Fibroblast of lung (primary cell): ENCODE measurements around the gene SEC14L1. TPM values are rescaled to one million over a fixed set of nuclear protein-coding genes. Genes with fewer than 3 reads are reported as not detected.
A peak's percentile ranks its signal among the peaks of the same experiment; 100 is the strongest.

Experiments used
- DNase-seq, 2 donors: peaks; one replicate each; pipeline versions ENCODE4 v3.0.0 to v3.0.0-alpha.2; 2010; ENCODE audit warnings: low read depth in 2 of 2
- H2AFZ ChIP-seq: 2 replicates; pipeline ENCODE4 v1.5.1; 2012; ENCODE audit warnings: low read length, control low read depth, inconsistent platforms
- H3K27ac ChIP-seq: 2 replicates; pipeline ENCODE4 v1.5.1; 2011; ENCODE audit warnings: low read length, control low read depth; ENCODE audit not compliant: insufficient read depth
- H3K27me3 ChIP-seq: 2 replicates; pipeline ENCODE4 v1.5.1; 2011; ENCODE audit warnings: mild to moderate bottlenecking, low read length; ENCODE audit not compliant: control insufficient read depth, insufficient read depth
- H3K36me3 ChIP-seq: 2 replicates; pipeline ENCODE4 v1.5.1; 2011; ENCODE audit warnings: low read length; ENCODE audit not compliant: control insufficient read depth, insufficient read depth
- H3K4me1 ChIP-seq: 2 replicates; pipeline ENCODE4 v1.5.1; 2011; ENCODE audit warnings: low read length; ENCODE audit not compliant: control insufficient read depth, insufficient read depth; ENCODE audit errors: extremely low read depth
- H3K4me2 ChIP-seq: 2 replicates; pipeline ENCODE4 v1.5.1; 2011; ENCODE audit warnings: low read length, control low read depth; ENCODE audit not compliant: insufficient read depth; ENCODE audit errors: extremely low read depth
- H3K4me3 ChIP-seq, 4 experiments: fragments of 200-600 bp in 1 of 4; sonication (generic) in 1 of 4; replicated peaks in 1 of 4; 2 replicates each; pipeline ENCODE4 v1.5.1; 2011 to 2016; ENCODE audit warnings: low read length in 4 of 4, low read depth in 3 of 4, mild to moderate bottlenecking in 3 of 4, control low read depth in 2 of 4, inconsistent platforms in 1 of 4, mixed read lengths in 1 of 4; ENCODE audit not compliant: insufficient read depth in 1 of 4; ENCODE audit errors: control extremely low read depth in 1 of 4
- H3K79me2 ChIP-seq: 2 replicates; pipeline ENCODE4 v1.5.1; 2012; ENCODE audit warnings: mild to moderate bottlenecking, low read length, inconsistent platforms; ENCODE audit not compliant: control insufficient read depth, insufficient read depth
- H3K9ac ChIP-seq: 2 replicates; pipeline ENCODE4 v1.5.1; 2011; ENCODE audit warnings: mild to moderate bottlenecking, low read length, control low read depth; ENCODE audit not compliant: insufficient read depth
- H3K9me3 ChIP-seq: 2 replicates; pipeline ENCODE4 v1.5.1; 2012; ENCODE audit warnings: low read depth, low read length; ENCODE audit not compliant: control insufficient read depth, insufficient read depth
- H4K20me1 ChIP-seq: 2 replicates; pipeline ENCODE4 v1.5.1; 2011; ENCODE audit warnings: low read length; ENCODE audit not compliant: control insufficient read depth, insufficient read depth; ENCODE audit errors: extremely low read depth
- CTCF ChIP-seq, 2 donors: IDR thresholded peaks in 1 of 2; conservative IDR thresholded peaks in 1 of 2; 1 replicate in 1 of 2; 2 replicates in 1 of 2; pipeline ENCODE4 v1.5.1; 2011 to 2012; ENCODE audit warnings: low read length in 2 of 2, control low read depth in 1 of 2, inconsistent platforms in 1 of 2, low read depth in 1 of 2, mild to moderate bottlenecking in 1 of 2
- EZH2 ChIP-seq: IDR thresholded peaks from 2 replicates; pipeline ENCODE4 v1.5.1; 2012; ENCODE audit warnings: low read length, control low read depth, mild to moderate bottlenecking; ENCODE audit errors: missing control alignments
- polyA plus RNA-seq, 2 donors: library from polyadenylated mRNA; depleted of rRNA in 1 of 2; stranded (reverse) in 1 of 2; unstranded in 1 of 2; fragments of >200 nt; gene quantifications; 2 replicates each; pipeline ENCODE4 v1.2.1, GENCODE V29; 2011 to 2012; ENCODE audit warnings: missing spikeins in 1 of 2
- total RNA-seq: library from RNA; depleted of rRNA; stranded (reverse); fragments of >200 nt; gene quantifications from 2 replicates; pipeline ENCODE4 v1.2.1, GENCODE V29; 2014

The SEC14L1 gene
- total and polyA plus RNA-seq, 2 donors (not counting 1 experiment from before 2014, with no cell fraction given), result 21.1 to 32.9 TPM

GRCh38 chr17:77128896-77129567, 11.7 kb upstream of the SEC14L1 start:
- H3K27me3 ChIP-seq, result no peaks in the 10 kb centered on the region
- no peak overlapping the region for H2AFZ ChIP-seq
- H3K79me2 ChIP-seq, result no peaks in the 10 kb centered on the region
- no peaks in the 10 kb centered on the region for H3K36me3 ChIP-seq
- peak overlapping the region; percentile 31 for H3K27ac ChIP-seq
- H3K4me1 ChIP-seq, result peaks cover 21% of the 10 kb centered on the region
- H3K4me3 ChIP-seq, result no peak overlapping the region
- TF ChIP-seq EZH2 (no peak), CTCF (conservative IDR thresholded peaks at IDR 0.05 in 1 of 2, IDR thresholded peaks at IDR 0.05 in 1 of 2; ENCODE audit: low read depth in 1 of 2, low read length in 2 of 2) (no peak)
- no peaks in the 10 kb centered on the region for H3K9me3 ChIP-seq
- peak overlapping the region; percentile 51 for H3K4me2 ChIP-seq
- DNase-seq, result no peak
- H4K20me1 ChIP-seq, result no peaks in the 10 kb centered on the region
- H3K9ac ChIP-seq, result no peak overlapping the region

- H2AFZ ChIP-seq, result peak overlapping the region; percentile 7
- H4K20me1 ChIP-seq, result no peaks in the 10 kb centered on the region
- TF ChIP-seq CTCF (conservative IDR thresholded peaks at IDR 0.05 in 1 of 2, IDR thresholded peaks at IDR 0.05 in 1 of 2; ENCODE audit: low read depth in 1 of 2, low read length in 2 of 2) (no peak), EZH2 (no peak)
- no peak overlapping the region for H3K4me3 ChIP-seq
- no peak overlapping the region for H3K9ac ChIP-seq
- H3K36me3 ChIP-seq, result no peaks in the 10 kb centered on the region
- no peak for DNase-seq
- peaks cover 14% of the 10 kb centered on the region for H3K4me1 ChIP-seq
- H3K27ac ChIP-seq, result peak overlapping the region; percentile 31
- H3K27me3 ChIP-seq, result no peaks in the 10 kb centered on the region
- H3K79me2 ChIP-seq, result no peaks in the 10 kb centered on the region
- no peaks in the 10 kb centered on the region for H3K9me3 ChIP-seq
- peak overlapping the region; percentile 51 for H3K4me2 ChIP-seq
Measured at GRCh38 chr17:77129568-77130301, 11.0 kb upstream of the SEC14L1 start.

- no peaks in the 10 kb centered on the region for H3K36me3 ChIP-seq
- H3K79me2 ChIP-seq, result no peaks in the 10 kb centered on the region
- DNase-seq, result no peak
- H4K20me1 ChIP-seq, result no peaks in the 10 kb centered on the region
- no peak overlapping the region for H3K27ac ChIP-seq
- TF ChIP-seq EZH2, result no peak
- TF ChIP-seq CTCF (conservative IDR thresholded peaks at IDR 0.05 in 1 of 2, IDR thresholded peaks at IDR 0.05 in 1 of 2; ENCODE audit: low read depth in 1 of 2, low read length in 2 of 2), result no peak
- H3K27me3 ChIP-seq, result no peaks in the 10 kb centered on the region
- H3K9me3 ChIP-seq, result no peaks in the 10 kb centered on the region
- no peak overlapping the region for H3K9ac ChIP-seq
- H3K4me1 ChIP-seq, result peaks cover 14% of the 10 kb centered on the region
- H3K4me3 ChIP-seq, result no peak overlapping the region
- H2AFZ ChIP-seq, result no peak overlapping the region
- no peak overlapping the region for H3K4me2 ChIP-seq
Measured at GRCh38 chr17:77130525-77130924, 10.2 kb upstream of the SEC14L1 start.
